ENCODE data around the gene TMEM163.
A peak's percentile ranks its signal among the peaks of the same experiment; 100 is the strongest.

TMEM163 gene

GRCh38 chr2:134505446-134505845 lies 213.4 kb downstream of the TMEM163 start:
- H3K79me2 ChIP-seq (ENCODE audit: control insufficient read depth, insufficient read depth, low read length, poor library complexity), result no peaks in the 10 kb centered on the region

DNA sequence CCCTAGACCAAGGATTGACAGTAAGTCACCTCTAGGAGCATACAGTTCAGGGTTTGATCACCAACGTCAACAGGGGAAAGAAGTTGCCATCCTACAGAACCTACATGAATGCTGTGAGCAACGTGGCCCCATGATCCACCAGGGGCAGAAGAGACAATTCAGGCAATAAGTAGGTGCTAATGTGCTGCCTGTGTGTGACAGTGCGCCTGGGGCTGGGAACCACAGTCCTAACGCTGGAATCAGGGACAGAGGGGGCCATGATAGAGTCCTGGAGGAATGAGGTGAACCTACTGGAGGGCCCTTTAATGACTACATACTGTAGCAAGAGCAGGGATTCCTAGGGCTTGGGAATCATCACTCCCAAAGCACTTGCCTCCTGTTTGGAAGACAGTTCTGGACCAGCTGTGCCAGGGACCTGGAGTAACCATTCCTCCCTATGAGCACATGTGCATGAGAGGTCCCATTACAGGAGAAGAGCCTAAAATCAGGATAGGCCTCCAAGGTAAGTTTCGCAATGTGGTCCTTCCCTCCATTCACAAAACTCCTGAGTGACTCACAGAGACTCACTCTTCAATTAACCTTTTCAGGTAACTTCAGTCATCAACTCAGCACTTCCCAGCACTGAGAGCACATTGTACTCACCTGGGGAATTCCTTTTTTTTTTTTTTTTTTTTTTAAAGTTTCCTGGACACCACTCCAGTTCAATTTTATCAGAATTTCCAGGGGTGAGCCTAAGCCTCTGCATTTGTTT lies 214.0 kb downstream of the TMEM163 start:
- Histone ChIP-seq H2BK5ac (ENCODE audit: low read depth, low read length, poor library complexity) (no peak overlapping the region), H2AFZ (ENCODE audit: insufficient read depth, low read length, poor library complexity) (no peak overlapping the region), H3K79me2 (ENCODE audit: control insufficient read depth, insufficient read depth, low read length, poor library complexity) (no peaks in the 10 kb centered on the region), H3K4me3 (ENCODE audit: low read depth, low read length) (no peak overlapping the region), H3K27me3 (ENCODE audit: insufficient read depth, low read length) (no peaks in the 10 kb centered on the region), H4K12ac (ENCODE audit: low read depth, low read length) (no peak overlapping the region), H4K8ac (ENCODE audit: low read depth, low read length) (no peak overlapping the region), H3K23ac (ENCODE audit: low read length) (no peak overlapping the region), H2BK120ac (ENCODE audit: insufficient read depth, low read length, poor library complexity) (no peak overlapping the region), H3K14ac (ENCODE audit: low read length) (no peak overlapping the region), H2AK5ac (ENCODE audit: low read length) (no peak overlapping the region), H3K18ac (ENCODE audit: low read length) (no peak overlapping the region), H2BK12ac (ENCODE audit: low read length) (no peak overlapping the region), H4K91ac (ENCODE audit: low read depth, low read length) (no peak overlapping the region), H3K79me1 (ENCODE audit: low read length) (no peaks in the 10 kb centered on the region), H3K4me1 (ENCODE audit: control insufficient read depth in 1 of 2, insufficient read depth in 2 of 2, low read length in 2 of 2) (peaks cover 4 to 12% of the 10 kb centered on the region in 2 experiments), H3K9ac (ENCODE audit: low read length) (no peak overlapping the region), H3K4me2 (ENCODE audit: low read length) (no peak overlapping the region), H3K36me3 (ENCODE audit: control insufficient read depth in 1 of 2, insufficient read depth in 2 of 2, low read length in 2 of 2) (no peaks in the 10 kb centered on the region), H3K4ac (ENCODE audit: low read depth, low read length) (no peak overlapping the region), H3K27ac (ENCODE audit: low read depth, low read length) (no peak overlapping the region), H3K9me3 (ENCODE audit: insufficient read depth, low read depth, low read length) (no peaks in the 10 kb centered on the region)
- WGBS (ENCODE audit: extremely low coverage, insufficient coverage, insufficient read length), result no CpG with 5 or more reads among the region's 5 CpGs
- DNase-seq, result peak in 1 of 2 donors; percentile 45

More at GRCh38 chr2:134505446-134505845, 213.4 kb downstream of the TMEM163 start:
- H3K36me3 ChIP-seq (ENCODE audit: control insufficient read depth in 1 of 2, insufficient read depth in 2 of 2, low read length in 2 of 2), result no peaks in the 10 kb centered on the region
- H2BK5ac ChIP-seq (ENCODE audit: low read depth, low read length, poor library complexity), result no peak overlapping the region
- H3K4ac ChIP-seq (ENCODE audit: low read depth, low read length), result no peak overlapping the region
- no peak overlapping the region for H2AK5ac ChIP-seq (ENCODE audit: low read length)
- no peaks in the 10 kb centered on the region for H3K27me3 ChIP-seq (ENCODE audit: insufficient read depth, low read length)
- no peak overlapping the region for H2BK120ac ChIP-seq (ENCODE audit: insufficient read depth, low read length, poor library complexity)
- H4K8ac ChIP-seq (ENCODE audit: low read depth, low read length), result no peak overlapping the region
- no peak overlapping the region for H4K91ac ChIP-seq (ENCODE audit: low read depth, low read length)
- H3K4me3 ChIP-seq (ENCODE audit: low read depth, low read length), result no peak overlapping the region
- H3K4me1 ChIP-seq (ENCODE audit: control insufficient read depth in 1 of 2, insufficient read depth in 2 of 2, low read length in 2 of 2), result peaks cover 2 to 8% of the 10 kb centered on the region in 2 experiments
- H3K79me1 ChIP-seq (ENCODE audit: low read length), result no peaks in the 10 kb centered on the region
- H3K27ac ChIP-seq (ENCODE audit: low read depth, low read length), result no peak overlapping the region
- no peak overlapping the region for H2AFZ ChIP-seq (ENCODE audit: insufficient read depth, low read length, poor library complexity)
- no peak overlapping the region for H3K14ac ChIP-seq (ENCODE audit: low read length)
- H3K9me3 ChIP-seq (ENCODE audit: insufficient read depth, low read depth, low read length), result no peaks in the 10 kb centered on the region
- H3K18ac ChIP-seq (ENCODE audit: low read length), result no peak overlapping the region
- no CpG with 5 or more reads among the region's 9 CpGs for WGBS (ENCODE audit: extremely low coverage, insufficient coverage, insufficient read length)
- no peak overlapping the region for H4K12ac ChIP-seq (ENCODE audit: low read depth, low read length)
- H2BK12ac ChIP-seq (ENCODE audit: low read length), result no peak overlapping the region
- no peak overlapping the region for H3K23ac ChIP-seq (ENCODE audit: low read length)
- H3K9ac ChIP-seq (ENCODE audit: low read length), result no peak overlapping the region
- H3K4me2 ChIP-seq (ENCODE audit: low read length), result no peak overlapping the region
- no peak for DNase-seq

DNA sequence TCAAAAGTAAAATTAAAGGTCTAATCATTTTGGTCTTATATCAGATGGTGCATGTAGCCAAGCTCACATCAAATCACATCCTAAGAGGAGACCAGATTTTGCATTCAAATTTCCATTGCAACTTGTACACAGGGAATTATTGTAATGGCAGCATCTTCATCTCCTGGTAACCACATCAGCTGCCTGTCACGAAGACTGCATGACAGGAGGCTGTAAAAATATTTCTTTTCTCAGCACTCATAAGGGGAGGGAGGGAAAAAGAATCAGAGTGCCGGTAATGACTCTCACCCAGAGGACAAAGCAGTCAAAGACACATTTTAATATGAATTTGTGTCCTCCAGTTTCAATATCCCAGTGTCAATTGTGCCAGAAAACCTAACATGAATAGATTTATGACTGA lies 216.7 kb downstream of the TMEM163 start:
- no peaks in the 10 kb centered on the region for H3K9me3 ChIP-seq (ENCODE audit: insufficient read depth, low read depth, low read length)
- H4K12ac ChIP-seq (ENCODE audit: low read depth, low read length), result no peak overlapping the region
- no peak overlapping the region for H2BK120ac ChIP-seq (ENCODE audit: insufficient read depth, low read length, poor library complexity)
- no peak overlapping the region for H3K4me2 ChIP-seq (ENCODE audit: low read length)
- H2BK5ac ChIP-seq (ENCODE audit: low read depth, low read length, poor library complexity), result no peak overlapping the region
- H3K27ac ChIP-seq (ENCODE audit: low read depth, low read length), result no peak overlapping the region
- no peak overlapping the region for H3K23ac ChIP-seq (ENCODE audit: low read length)
- WGBS (ENCODE audit: extremely low coverage, insufficient coverage, insufficient read length), result no CpG with 5 or more reads among the region's 2 CpGs
- H3K79me1 ChIP-seq (ENCODE audit: low read length), result peaks cover 2% of the 10 kb centered on the region
- H3K4me1 ChIP-seq (ENCODE audit: control insufficient read depth in 1 of 2, insufficient read depth in 2 of 2, low read length in 2 of 2), result peaks cover 10 to 16% of the 10 kb centered on the region in 2 experiments
- H3K79me2 ChIP-seq (ENCODE audit: control insufficient read depth, insufficient read depth, low read length, poor library complexity), result no peaks in the 10 kb centered on the region
- H3K4ac ChIP-seq (ENCODE audit: low read depth, low read length), result no peak overlapping the region
- no peaks in the 10 kb centered on the region for H3K27me3 ChIP-seq (ENCODE audit: insufficient read depth, low read length)
- no peak overlapping the region for H3K18ac ChIP-seq (ENCODE audit: low read length)
- H3K4me3 ChIP-seq (ENCODE audit: low read depth, low read length), result no peak overlapping the region
- no peak for DNase-seq
- no peak overlapping the region for H4K8ac ChIP-seq (ENCODE audit: low read depth, low read length)
- no peak overlapping the region for H2AK5ac ChIP-seq (ENCODE audit: low read length)
- no peak overlapping the region for H4K91ac ChIP-seq (ENCODE audit: low read depth, low read length)
- no peaks in the 10 kb centered on the region for H3K36me3 ChIP-seq (ENCODE audit: control insufficient read depth in 1 of 2, insufficient read depth in 2 of 2, low read length in 2 of 2)
- no peak overlapping the region for H2AFZ ChIP-seq (ENCODE audit: insufficient read depth, low read length, poor library complexity)
- H3K14ac ChIP-seq (ENCODE audit: low read length), result no peak overlapping the region
- H2BK12ac ChIP-seq (ENCODE audit: low read length), result no peak overlapping the region
- H3K9ac ChIP-seq (ENCODE audit: low read length), result no peak overlapping the region

DNA sequence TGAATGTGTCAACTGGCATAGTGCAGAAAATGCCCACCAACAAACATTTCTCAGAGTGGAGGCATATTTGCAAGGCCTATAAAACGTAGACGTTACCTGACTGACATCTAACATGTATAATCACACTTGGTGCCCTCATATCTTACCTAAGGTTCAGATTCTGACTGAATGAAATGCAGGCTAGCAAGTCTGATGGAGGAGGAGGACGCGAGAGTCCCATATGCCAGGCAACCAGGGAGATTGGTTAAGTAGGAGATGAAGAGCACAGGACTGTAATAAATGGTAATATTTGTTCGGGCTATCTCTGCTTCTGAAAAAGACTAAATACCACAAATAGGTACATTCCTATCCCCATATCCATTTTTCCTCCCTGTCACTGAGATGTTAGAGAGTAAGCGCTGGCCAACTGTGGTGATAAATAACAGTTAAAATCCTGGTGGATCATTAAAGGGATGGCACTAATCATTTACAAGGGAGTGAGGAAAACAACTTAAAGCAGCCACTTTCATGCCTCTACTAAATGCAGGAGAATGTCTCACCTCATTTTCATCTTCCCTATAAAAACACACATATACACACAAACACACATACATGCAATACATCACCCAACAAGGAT lies 217.2 kb downstream of the TMEM163 start:
- H3K36me3 ChIP-seq (ENCODE audit: control insufficient read depth in 1 of 2, insufficient read depth in 2 of 2, low read length in 2 of 2), result no peaks in the 10 kb centered on the region
- no peak overlapping the region for H3K18ac ChIP-seq (ENCODE audit: low read length)
- no peak overlapping the region for H2AK5ac ChIP-seq (ENCODE audit: low read length)
- no peak overlapping the region for H3K9ac ChIP-seq (ENCODE audit: low read length)
- H3K9me3 ChIP-seq (ENCODE audit: insufficient read depth, low read depth, low read length), result no peaks in the 10 kb centered on the region
- H3K23ac ChIP-seq (ENCODE audit: low read length), result no peak overlapping the region
- WGBS (ENCODE audit: extremely low coverage, insufficient coverage, insufficient read length), result no CpG with 5 or more reads among the region's 6 CpGs
- H3K79me1 ChIP-seq (ENCODE audit: low read length), result peaks cover 2% of the 10 kb centered on the region
- H3K27ac ChIP-seq (ENCODE audit: low read depth, low read length), result no peak overlapping the region
- DNase-seq, result no peak
- H3K4ac ChIP-seq (ENCODE audit: low read depth, low read length), result no peak overlapping the region
- no peak overlapping the region for H4K8ac ChIP-seq (ENCODE audit: low read depth, low read length)
- no peaks in the 10 kb centered on the region for H3K79me2 ChIP-seq (ENCODE audit: control insufficient read depth, insufficient read depth, low read length, poor library complexity)
- H2AFZ ChIP-seq (ENCODE audit: insufficient read depth, low read length, poor library complexity), result no peak overlapping the region
- H4K91ac ChIP-seq (ENCODE audit: low read depth, low read length), result no peak overlapping the region
- H2BK5ac ChIP-seq (ENCODE audit: low read depth, low read length, poor library complexity), result no peak overlapping the region
- no peak overlapping the region for H3K4me3 ChIP-seq (ENCODE audit: low read depth, low read length)
- no peak overlapping the region for H2BK12ac ChIP-seq (ENCODE audit: low read length)
- no peak overlapping the region for H2BK120ac ChIP-seq (ENCODE audit: insufficient read depth, low read length, poor library complexity)
- H4K12ac ChIP-seq (ENCODE audit: low read depth, low read length), result no peak overlapping the region
- H3K4me2 ChIP-seq (ENCODE audit: low read length), result no peak overlapping the region
- no peaks in the 10 kb centered on the region for H3K27me3 ChIP-seq (ENCODE audit: insufficient read depth, low read length)
- H3K4me1 ChIP-seq (ENCODE audit: control insufficient read depth in 1 of 2, insufficient read depth in 2 of 2, low read length in 2 of 2), result peaks cover 10 to 16% of the 10 kb centered on the region in 2 experiments
- no peak overlapping the region for H3K14ac ChIP-seq (ENCODE audit: low read length)
